Ishikawa (cell line): Measurements from ENCODE around the gene ZNF582.

ENCODE experiments used
- CEBPB ChIP-seq: IDR thresholded peaks from 2 replicates; pipeline ENCODE4 v1.6.1; 2012
- CREB1 ChIP-seq: IDR thresholded peaks from 2 replicates; pipeline ENCODE4 v1.6.1; 2012; ENCODE audit warnings: low read depth
- EGR1 ChIP-seq: IDR thresholded peaks from 2 replicates; pipeline ENCODE4 v1.6.1; 2012
- EP300 ChIP-seq: IDR thresholded peaks from 2 replicates; pipeline ENCODE4 v1.6.1; 2012; ENCODE audit warnings: borderline replicate concordance
- FOXM1 ChIP-seq: IDR thresholded peaks from 2 replicates; pipeline ENCODE4 v1.6.1; 2012; ENCODE audit warnings: low read depth, borderline replicate concordance
- NFIC ChIP-seq: IDR thresholded peaks from 2 replicates; pipeline ENCODE4 v1.6.1; 2012
- RAD21 ChIP-seq: IDR thresholded peaks from 2 replicates; pipeline ENCODE4 v1.6.1; 2012; ENCODE audit warnings: low read depth
- TAF1 ChIP-seq: IDR thresholded peaks from 2 replicates; pipeline ENCODE4 v1.6.1; 2012; ENCODE audit warnings: low read depth, mild to moderate bottlenecking
- TCF12 ChIP-seq: IDR thresholded peaks from 2 replicates; pipeline ENCODE4 v1.6.1; 2012; ENCODE audit warnings: low read depth
- TEAD4 ChIP-seq: IDR thresholded peaks from 2 replicates; pipeline ENCODE4 v1.6.1; 2012
- YY1 ChIP-seq: IDR thresholded peaks from 2 replicates; pipeline ENCODE4 v1.6.1; 2012; ENCODE audit warnings: low read depth
- ZBTB7A ChIP-seq: IDR thresholded peaks from 2 replicates; pipeline ENCODE4 v1.6.1; 2012; ENCODE audit warnings: low read depth
- TF ChIP-seq, protein P1 (sequence below): IDR thresholded peaks from 2 replicates; pipeline ENCODE4 v1.6.1; 2012
- TF ChIP-seq, protein P2 (sequence below): IDR thresholded peaks from 2 replicates; pipeline ENCODE4 v1.6.1; 2012; ENCODE audit warnings: low read depth, mild to moderate bottlenecking
- TF ChIP-seq, protein P3 (sequence below): IDR thresholded peaks from 2 replicates; pipeline ENCODE4 v1.6.1; 2012

The ZNF582 gene

DNA sequence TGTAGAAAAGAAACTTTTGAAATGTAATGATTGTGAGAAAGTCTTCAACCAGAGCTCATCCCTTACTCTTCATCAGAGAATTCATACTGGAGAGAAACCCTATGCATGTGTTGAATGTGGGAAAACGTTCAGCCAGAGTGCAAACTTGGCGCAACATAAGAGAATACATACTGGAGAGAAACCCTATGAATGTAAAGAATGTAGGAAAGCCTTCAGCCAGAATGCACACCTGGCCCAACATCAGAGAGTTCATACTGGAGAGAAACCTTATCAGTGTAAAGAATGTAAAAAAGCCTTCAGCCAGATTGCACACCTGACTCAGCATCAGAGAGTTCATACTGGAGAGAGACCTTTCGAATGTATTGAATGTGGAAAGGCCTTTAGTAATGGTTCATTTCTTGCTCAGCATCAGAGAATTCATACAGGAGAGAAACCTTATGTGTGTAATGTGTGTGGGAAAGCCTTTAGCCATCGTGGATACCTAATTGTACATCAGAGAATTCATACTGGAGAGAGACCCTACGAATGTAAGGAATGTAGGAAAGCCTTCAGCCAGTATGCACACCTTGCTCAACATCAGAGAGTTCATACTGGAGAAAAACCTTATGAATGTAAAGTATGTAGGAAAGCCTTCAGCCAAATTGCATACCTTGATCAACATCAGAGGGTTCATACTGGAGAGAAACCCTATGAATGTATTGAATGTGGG lies 30.1 kb upstream of the ZNF582 start:
- TF ChIP-seq TAF1 (no peak), CEBPB (no peak), NFIC (no peak)

DNA sequence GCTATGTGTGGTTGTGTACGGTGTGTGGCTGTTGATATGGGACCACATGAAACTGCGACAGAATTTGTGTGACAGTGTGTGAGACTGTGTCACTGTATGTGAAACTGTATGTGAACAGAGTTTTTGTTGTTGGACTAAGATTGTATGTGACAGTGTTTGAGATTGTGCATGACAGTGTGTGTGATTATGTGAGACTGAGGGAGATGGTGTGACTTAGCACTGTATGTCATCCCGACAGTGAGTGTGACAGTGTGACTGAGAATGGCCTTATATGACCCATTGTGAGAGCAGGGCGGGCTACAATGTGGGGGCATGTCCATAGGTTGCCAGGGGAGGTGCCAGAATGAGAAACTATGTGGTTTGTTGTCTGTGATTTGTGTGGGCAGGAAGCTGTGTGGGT lies 11.7 kb upstream of the ZNF582 start:
- TF ChIP-seq CEBPB (no peak), YY1 (no peak), TAF1 (no peak)
- TF ChIP-seq, protein P1, sequence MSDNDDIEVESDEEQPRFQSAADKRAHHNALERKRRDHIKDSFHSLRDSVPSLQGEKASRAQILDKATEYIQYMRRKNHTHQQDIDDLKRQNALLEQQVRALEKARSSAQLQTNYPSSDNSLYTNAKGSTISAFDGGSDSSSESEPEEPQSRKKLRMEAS, result no peak

DNA sequence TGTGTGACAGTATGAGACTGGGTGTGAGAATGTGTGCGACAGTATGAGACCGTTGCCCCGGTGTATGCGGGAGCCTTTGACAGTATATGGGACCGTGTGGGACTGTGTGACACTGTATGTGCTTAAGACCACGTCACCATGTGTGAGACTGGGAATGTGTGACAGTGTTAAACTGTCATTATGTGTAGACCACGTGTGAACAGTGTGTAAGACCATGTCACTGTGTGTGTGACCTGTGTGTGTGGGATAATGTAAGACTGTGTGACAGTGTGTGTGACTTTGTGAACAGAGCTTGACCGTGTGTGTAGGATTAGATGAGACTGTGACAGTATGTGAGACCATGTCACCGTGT lies 11.3 kb upstream of the ZNF582 start:
- TF ChIP-seq TAF1, result no peak
- TF ChIP-seq CEBPB, result no peak
- TF ChIP-seq NFIC, result no peak
- TF ChIP-seq, protein P2, sequence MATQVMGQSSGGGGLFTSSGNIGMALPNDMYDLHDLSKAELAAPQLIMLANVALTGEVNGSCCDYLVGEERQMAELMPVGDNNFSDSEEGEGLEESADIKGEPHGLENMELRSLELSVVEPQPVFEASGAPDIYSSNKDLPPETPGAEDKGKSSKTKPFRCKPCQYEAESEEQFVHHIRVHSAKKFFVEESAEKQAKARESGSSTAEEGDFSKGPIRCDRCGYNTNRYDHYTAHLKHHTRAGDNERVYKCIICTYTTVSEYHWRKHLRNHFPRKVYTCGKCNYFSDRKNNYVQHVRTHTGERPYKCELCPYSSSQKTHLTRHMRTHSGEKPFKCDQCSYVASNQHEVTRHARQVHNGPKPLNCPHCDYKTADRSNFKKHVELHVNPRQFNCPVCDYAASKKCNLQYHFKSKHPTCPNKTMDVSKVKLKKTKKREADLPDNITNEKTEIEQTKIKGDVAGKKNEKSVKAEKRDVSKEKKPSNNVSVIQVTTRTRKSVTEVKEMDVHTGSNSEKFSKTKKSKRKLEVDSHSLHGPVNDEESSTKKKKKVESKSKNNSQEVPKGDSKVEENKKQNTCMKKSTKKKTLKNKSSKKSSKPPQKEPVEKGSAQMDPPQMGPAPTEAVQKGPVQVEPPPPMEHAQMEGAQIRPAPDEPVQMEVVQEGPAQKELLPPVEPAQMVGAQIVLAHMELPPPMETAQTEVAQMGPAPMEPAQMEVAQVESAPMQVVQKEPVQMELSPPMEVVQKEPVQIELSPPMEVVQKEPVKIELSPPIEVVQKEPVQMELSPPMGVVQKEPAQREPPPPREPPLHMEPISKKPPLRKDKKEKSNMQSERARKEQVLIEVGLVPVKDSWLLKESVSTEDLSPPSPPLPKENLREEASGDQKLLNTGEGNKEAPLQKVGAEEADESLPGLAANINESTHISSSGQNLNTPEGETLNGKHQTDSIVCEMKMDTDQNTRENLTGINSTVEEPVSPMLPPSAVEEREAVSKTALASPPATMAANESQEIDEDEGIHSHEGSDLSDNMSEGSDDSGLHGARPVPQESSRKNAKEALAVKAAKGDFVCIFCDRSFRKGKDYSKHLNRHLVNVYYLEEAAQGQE, result no peak
- TF ChIP-seq TEAD4, result no peak
- TF ChIP-seq TCF12, result no peak
- TF ChIP-seq FOXM1, result no peak
- TF ChIP-seq CREB1, result no peak
- no peak for TF ChIP-seq EGR1
- TF ChIP-seq, protein P3, sequence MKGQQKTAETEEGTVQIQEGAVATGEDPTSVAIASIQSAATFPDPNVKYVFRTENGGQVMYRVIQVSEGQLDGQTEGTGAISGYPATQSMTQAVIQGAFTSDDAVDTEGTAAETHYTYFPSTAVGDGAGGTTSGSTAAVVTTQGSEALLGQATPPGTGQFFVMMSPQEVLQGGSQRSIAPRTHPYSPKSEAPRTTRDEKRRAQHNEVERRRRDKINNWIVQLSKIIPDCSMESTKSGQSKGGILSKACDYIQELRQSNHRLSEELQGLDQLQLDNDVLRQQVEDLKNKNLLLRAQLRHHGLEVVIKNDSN, result no peak
- TF ChIP-seq YY1, result no peak
- TF ChIP-seq EP300, result no peak
- TF ChIP-seq ZBTB7A, result no peak
- no peak for TF ChIP-seq RAD21

DNA sequence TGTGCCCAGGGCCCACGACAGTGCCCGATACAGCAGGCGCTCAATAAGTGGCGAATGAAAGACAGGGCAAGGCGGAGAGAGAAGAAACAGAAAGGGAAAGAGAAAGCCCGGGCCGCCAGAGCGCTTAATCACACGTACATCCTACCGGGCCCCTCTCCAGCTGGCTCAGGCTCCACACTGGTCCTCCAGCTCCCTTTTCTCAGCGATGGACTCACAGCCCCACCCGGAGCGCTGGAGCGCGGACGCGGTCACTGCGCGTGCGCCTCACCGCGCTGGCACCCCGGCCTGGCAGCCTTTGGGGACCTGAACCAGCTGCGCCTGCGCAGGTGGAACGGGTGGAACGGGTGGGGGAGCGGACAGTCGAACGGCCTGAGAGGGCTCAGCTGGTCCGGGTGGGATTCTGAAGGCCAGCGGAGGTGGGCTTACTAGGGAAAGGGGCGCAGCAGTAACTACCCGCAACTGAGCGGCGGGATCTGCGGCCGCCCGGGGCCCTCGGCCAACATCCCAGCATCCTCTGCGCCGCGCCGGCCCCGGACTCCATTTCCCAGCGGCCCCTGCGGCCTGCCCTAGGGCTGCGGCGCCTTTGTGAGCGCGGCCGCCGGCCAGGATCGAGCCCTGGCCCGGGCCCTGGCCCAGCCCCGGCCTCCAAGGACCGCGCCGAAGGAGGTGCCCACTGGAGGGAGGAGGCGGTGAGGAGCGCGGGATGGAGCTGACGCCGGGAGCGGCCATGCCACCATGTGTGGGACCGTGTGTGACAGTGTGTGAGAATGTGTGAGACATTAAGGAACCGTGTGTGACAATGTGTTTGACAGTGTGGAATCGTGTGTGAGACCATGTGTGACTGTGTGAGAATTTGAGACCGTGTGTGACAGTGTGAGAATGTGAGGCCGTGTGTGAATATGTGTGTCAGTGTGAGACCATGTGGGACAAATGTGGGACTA lies 10.7 kb upstream of the ZNF582 start, which contains the start of gene ZNF583:
TSS of gene ZNF583 (plus strand) at position 569 of the 941 bp plus-strand sequence. CDS start 2,783 bp downstream, outside the sequence.
- TF ChIP-seq NFIC (peak; percentile 63; the same call in 1 of the 2 replicates), TAF1 (0 out of 2 replicates have a peak, but pooled peaks have one; percentile 18), EP300 (no peak), ZBTB7A (no peak), RAD21 (no peak)
- TF ChIP-seq, protein P3, result no peak
- TF ChIP-seq, protein P1, result peak; percentile 41; the same call in 1 of the 2 replicates

DNA sequence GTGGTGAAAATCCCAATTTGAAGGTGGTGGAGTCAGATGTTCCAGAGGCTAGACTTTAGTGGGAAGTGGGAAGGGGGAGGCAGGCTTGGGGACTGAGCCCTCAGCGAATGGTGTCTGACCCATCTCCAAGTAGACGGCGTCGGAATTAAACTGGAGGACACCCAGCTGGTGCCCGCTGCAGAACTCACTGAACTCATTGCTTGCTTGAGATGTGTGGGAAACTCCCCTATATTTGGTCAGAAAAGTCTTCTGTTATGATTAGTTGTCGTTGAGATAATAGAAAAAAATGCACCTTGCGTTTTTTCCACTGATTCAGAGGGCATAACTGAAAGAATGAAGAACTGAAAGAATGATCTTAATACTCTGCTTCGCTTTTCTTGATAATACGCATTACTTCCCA lies 9.9 kb upstream of the ZNF582 start:
- TF ChIP-seq TAF1 (no peak), NFIC (no peak), EP300 (no peak), RAD21 (no peak), CEBPB (no peak), TEAD4 (no peak), CREB1 (no peak), YY1 (no peak), ZBTB7A (no peak), FOXM1 (no peak), TCF12 (no peak), EGR1 (no peak)
- TF ChIP-seq, protein P3, result no peak
- TF ChIP-seq, protein P2, result no peak
